ENCODE results near the gene ZNF415.
"Not testable (repeated sequence)": the region's sequence is repeated elsewhere in the genome, so short reads cannot be mapped to it uniquely, and the experiment has no call there.

The ZNF415 gene

GRCh38 chr19:53102206-53102755 is 30.4 kb downstream of the ZNF415 start:
- DNase-seq, result no peak

GRCh38 chr19:53101518-53101917 is 31.2 kb downstream of the ZNF415 start:
- DNase-seq, result no peak

GRCh38 chr19:53098570-53098969 is 34.1 kb downstream of the ZNF415 start:
- DNase-seq, result not testable (repeated sequence)

GRCh38 chr19:53096982-53097690 is 35.6 kb downstream of the ZNF415 start:
- DNase-seq, result not testable (repeated sequence)

GRCh38 chr19:53096579-53096978 is 36.1 kb downstream of the ZNF415 start:
- DNase-seq, result not testable (repeated sequence)

GRCh38 chr19:53094754-53095575 is 37.7 kb downstream of the ZNF415 start:
- no peak for DNase-seq

GRCh38 chr19:53092723-53093122 is 40.0 kb downstream of the ZNF415 start:
- no peak for DNase-seq

- no peak for DNase-seq
Observed at GRCh38 chr19:53091413-53092254, 41.1 kb downstream of the ZNF415 start.

- no peak for DNase-seq
Observed at GRCh38 chr19:53088091-53088490, 44.6 kb downstream of the ZNF415 start.

- DNase-seq, result no peak
Observed at GRCh38 chr19:53086949-53087348, 45.8 kb downstream of the ZNF415 start.

GRCh38 chr19:53085496-53085895 is 47.2 kb downstream of the ZNF415 start:
- no peak for DNase-seq

GRCh38 chr19:53082929-53083328 is 49.8 kb downstream of the ZNF415 start:
- DNase-seq, result no peak

- DNase-seq, result no peak
Observed at GRCh38 chr19:53079313-53079924, 53.3 kb downstream of the ZNF415 start.

- DNase-seq, result no peak
Observed at GRCh38 chr19:53078668-53079067, 54.0 kb downstream of the ZNF415 start.

- no peak for DNase-seq
Observed at GRCh38 chr19:53076984-53077383, 55.7 kb downstream of the ZNF415 start.

- no peak for DNase-seq
Observed at GRCh38 chr19:53068834-53069233, 63.9 kb downstream of the ZNF415 start.

- DNase-seq, result no peak
Observed at GRCh38 chr19:53068199-53068598, 64.5 kb downstream of the ZNF415 start.

- DNase-seq, result peak; percentile 2
Observed at GRCh38 chr19:53057904-53058580, 74.7 kb downstream of the ZNF415 start.
